Osteoblast (primary cell): ENCODE data around the gene SCPEP1. TPM values are rescaled to one million over a fixed set of nuclear protein-coding genes. Genes with fewer than 3 reads are reported as not detected.

Source experiments
- DNase-seq: peaks from one replicate; pipeline ENCODE4 v3.0.0; 2011; ENCODE audit warnings: low spot score, mixed read lengths; ENCODE audit not compliant: insufficient read length; ENCODE audit errors: missing footprints
- H2AFZ ChIP-seq: 2 replicates; pipeline ENCODE4 v1.6.0; 2011; ENCODE audit warnings: mild to moderate bottlenecking, low read length
- H3K27ac ChIP-seq: 2 replicates; pipeline ENCODE4 v1.5.1; 2011; ENCODE audit warnings: mild to moderate bottlenecking, low read depth, low read length, moderate library complexity
- H3K27me3 ChIP-seq: 2 replicates; pipeline ENCODE4 v1.6.0; 2012; ENCODE audit warnings: mild to moderate bottlenecking, control low read depth, inconsistent platforms, low read length, moderate library complexity; ENCODE audit not compliant: insufficient read depth
- H3K36me3 ChIP-seq: 2 replicates; pipeline ENCODE4 v1.5.1; 2011; ENCODE audit warnings: mild to moderate bottlenecking, low read length, control low read depth, moderate library complexity; ENCODE audit not compliant: insufficient read depth
- H3K4me1 ChIP-seq: 2 replicates; pipeline ENCODE4 v1.5.1; 2011; ENCODE audit warnings: mild to moderate bottlenecking, low read length, control low read depth, moderate library complexity; ENCODE audit not compliant: insufficient read depth
- H3K4me2 ChIP-seq: 2 replicates; pipeline ENCODE4 v1.6.0; 2011; ENCODE audit warnings: mild to moderate bottlenecking, low read length; ENCODE audit not compliant: insufficient read depth
- H3K4me3 ChIP-seq: fragments of 200-600 bp; sonication (generic); 3 replicates; pipeline ENCODE4 v1.5.1; 2012; ENCODE audit warnings: mild to moderate bottlenecking, low read length, inconsistent platforms; ENCODE audit not compliant: insufficient read depth
- H3K79me2 ChIP-seq: 2 replicates; pipeline ENCODE4 v1.6.0; 2012; ENCODE audit warnings: mild to moderate bottlenecking, low read length, control low read depth, inconsistent platforms; ENCODE audit not compliant: insufficient read depth
- H3K9me3 ChIP-seq: 2 replicates; pipeline ENCODE4 v1.5.1; 2011; ENCODE audit warnings: low read depth, low read length, control low read depth
- H4K20me1 ChIP-seq: 2 replicates; pipeline ENCODE4 v1.6.0; 2012; ENCODE audit warnings: mild to moderate bottlenecking, low read length, control low read depth; ENCODE audit not compliant: insufficient read depth
- CTCF ChIP-seq: IDR thresholded peaks from 2 replicates; pipeline ENCODE4 v1.5.1; 2011; ENCODE audit warnings: mild to moderate bottlenecking, low read depth, low read length, moderate library complexity; ENCODE audit errors: extremely low read depth
- total RNA-seq: library from RNA; depleted of rRNA; stranded (reverse); fragments of >200 nt; gene quantifications from 2 replicates; pipeline ENCODE4 v1.2.3, GENCODE V29; 2012

SCPEP1 gene
- total RNA-seq, 1 donor, result 73.8 TPM

- H3K36me3 ChIP-seq, result peaks cover 10% of the 10 kb centered on the region
- no peak for TF ChIP-seq CTCF
- H3K4me2 ChIP-seq, result no peak overlapping the region
- no peaks in the 10 kb centered on the region for H3K79me2 ChIP-seq
- H3K27me3 ChIP-seq, result no peaks in the 10 kb centered on the region
- H3K4me1 ChIP-seq, result peaks cover 3% of the 10 kb centered on the region
- DNase-seq, result no peak
- no peak overlapping the region for H3K27ac ChIP-seq
- H2AFZ ChIP-seq, result no peak overlapping the region
- no peaks in the 10 kb centered on the region for H3K9me3 ChIP-seq
- H4K20me1 ChIP-seq, result no peaks in the 10 kb centered on the region
- no peak overlapping the region for H3K4me3 ChIP-seq
Observed at GRCh38 chr17:56933151-56933745, 44.7 kb upstream of the SCPEP1 start.

GRCh38 chr17:56933868-56934267 is 44.1 kb upstream of the SCPEP1 start:
- no peak for DNase-seq
- Histone ChIP-seq H2AFZ (no peak overlapping the region), H3K4me1 (peaks cover 3% of the 10 kb centered on the region), H3K4me2 (no peak overlapping the region), H4K20me1 (no peaks in the 10 kb centered on the region), H3K36me3 (peaks cover 10% of the 10 kb centered on the region), H3K9me3 (no peaks in the 10 kb centered on the region), H3K4me3 (no peak overlapping the region), H3K27ac (no peak overlapping the region), H3K27me3 (no peaks in the 10 kb centered on the region), H3K79me2 (no peaks in the 10 kb centered on the region)
- TF ChIP-seq CTCF, result no peak

GRCh38 chr17:56934280-56934679 is 43.7 kb upstream of the SCPEP1 start:
- no peak overlapping the region for H3K27ac ChIP-seq
- H3K4me2 ChIP-seq, result no peak overlapping the region
- peaks cover 3% of the 10 kb centered on the region for H3K4me1 ChIP-seq
- no peaks in the 10 kb centered on the region for H3K79me2 ChIP-seq
- peaks cover 14% of the 10 kb centered on the region for H3K36me3 ChIP-seq
- no peaks in the 10 kb centered on the region for H3K27me3 ChIP-seq
- no peaks in the 10 kb centered on the region for H3K9me3 ChIP-seq
- DNase-seq, result no peak
- H4K20me1 ChIP-seq, result no peaks in the 10 kb centered on the region
- H3K4me3 ChIP-seq, result no peak overlapping the region
- no peak overlapping the region for H2AFZ ChIP-seq
- no peak for TF ChIP-seq CTCF

GRCh38 chr17:56935461-56935860 is 42.5 kb upstream of the SCPEP1 start:
- Histone ChIP-seq H4K20me1 (no peaks in the 10 kb centered on the region), H2AFZ (no peak overlapping the region), H3K4me1 (peaks cover 3% of the 10 kb centered on the region), H3K9me3 (no peaks in the 10 kb centered on the region), H3K4me2 (no peak overlapping the region), H3K27ac (no peak overlapping the region), H3K27me3 (no peaks in the 10 kb centered on the region), H3K36me3 (peaks cover 19% of the 10 kb centered on the region), H3K4me3 (no peak overlapping the region), H3K79me2 (no peaks in the 10 kb centered on the region)
- no peak for TF ChIP-seq CTCF
- DNase-seq, result no peak
